ENCODE data around the gene ZFP36L2. TPM values are rescaled to one million over a fixed set of nuclear protein-coding genes. Genes with fewer than 3 reads are reported as not detected.
A peak's percentile ranks its signal among the peaks of the same experiment; 100 is the strongest.

The ZFP36L2 gene
- total and polyA plus RNA-seq, 9 of the 15 experiments (the other 6 are each of a cell fraction or from before 2014, with no cell fraction given): 4.1 to 60.6 (median 20.3) TPM

DNA sequence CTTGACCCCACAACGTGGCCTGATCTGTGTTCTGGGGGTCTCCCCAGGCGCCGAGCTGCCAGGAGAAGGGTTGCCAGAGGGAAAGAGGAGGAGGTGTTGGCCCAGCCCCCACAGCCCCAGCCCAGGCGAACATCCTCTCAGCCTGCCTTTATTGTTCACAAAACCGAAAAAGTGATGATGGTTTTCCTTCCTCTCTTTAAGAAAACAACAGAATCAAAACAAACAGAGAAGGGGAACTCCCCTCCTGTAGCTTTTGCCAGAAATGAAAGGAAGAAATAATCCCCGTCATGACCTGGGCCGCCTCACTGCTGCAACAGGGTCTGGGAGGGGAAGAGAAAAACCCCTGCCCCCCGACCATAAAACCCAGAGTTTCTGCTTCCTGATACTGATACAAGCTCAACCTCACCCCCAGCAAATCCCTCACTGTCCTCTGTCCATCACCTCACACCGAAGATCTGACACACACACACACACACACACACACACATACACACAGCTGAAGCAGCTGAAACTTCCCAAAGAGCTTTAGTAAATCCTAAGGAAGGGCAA is 52.0 kb downstream of the ZFP36L2 start (continued):
- TF ChIP-seq ELK3 (CRISPR knock-in tag; IDR thresholded peaks at IDR 0.05): no peak
- TF ChIP-seq OTX1 (CRISPR knock-in tag; IDR thresholded peaks at IDR 0.05): 0 out of 2 replicates have a peak, but pooled peaks have one; percentile 62
- TF ChIP-seq ZFP30 (CRISPR knock-in tag; IDR thresholded peaks at IDR 0.05; ENCODE audit: borderline replicate concordance): no peak
- no peak for TF ChIP-seq TAF7 (tag; IDR thresholded peaks at IDR 0.05)
- TF ChIP-seq, protein P1, sequence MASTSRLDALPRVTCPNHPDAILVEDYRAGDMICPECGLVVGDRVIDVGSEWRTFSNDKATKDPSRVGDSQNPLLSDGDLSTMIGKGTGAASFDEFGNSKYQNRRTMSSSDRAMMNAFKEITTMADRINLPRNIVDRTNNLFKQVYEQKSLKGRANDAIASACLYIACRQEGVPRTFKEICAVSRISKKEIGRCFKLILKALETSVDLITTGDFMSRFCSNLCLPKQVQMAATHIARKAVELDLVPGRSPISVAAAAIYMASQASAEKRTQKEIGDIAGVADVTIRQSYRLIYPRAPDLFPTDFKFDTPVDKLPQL (IDR thresholded peaks at IDR 0.05; ENCODE audit: extremely low read depth, insufficient read length): no peak
- TF ChIP-seq, protein P2, sequence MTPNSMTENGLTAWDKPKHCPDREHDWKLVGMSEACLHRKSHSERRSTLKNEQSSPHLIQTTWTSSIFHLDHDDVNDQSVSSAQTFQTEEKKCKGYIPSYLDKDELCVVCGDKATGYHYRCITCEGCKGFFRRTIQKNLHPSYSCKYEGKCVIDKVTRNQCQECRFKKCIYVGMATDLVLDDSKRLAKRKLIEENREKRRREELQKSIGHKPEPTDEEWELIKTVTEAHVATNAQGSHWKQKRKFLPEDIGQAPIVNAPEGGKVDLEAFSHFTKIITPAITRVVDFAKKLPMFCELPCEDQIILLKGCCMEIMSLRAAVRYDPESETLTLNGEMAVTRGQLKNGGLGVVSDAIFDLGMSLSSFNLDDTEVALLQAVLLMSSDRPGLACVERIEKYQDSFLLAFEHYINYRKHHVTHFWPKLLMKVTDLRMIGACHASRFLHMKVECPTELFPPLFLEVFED (CRISPR knock-in tag; conservative IDR thresholded peaks at IDR 0.05): peak; percentile 62; the same call in 1 of the 2 replicates
- peak; percentile 51; the same call in 1 of the 2 replicates for TF ChIP-seq SMARCA4 (IDR thresholded peaks at IDR 0.05)
- no peak for TF ChIP-seq ZKSCAN8 (CRISPR knock-in tag; IDR thresholded peaks at IDR 0.05)
- TF ChIP-seq LEF1 (IDR thresholded peaks at IDR 0.05): no peak
- TF ChIP-seq, protein P3, sequence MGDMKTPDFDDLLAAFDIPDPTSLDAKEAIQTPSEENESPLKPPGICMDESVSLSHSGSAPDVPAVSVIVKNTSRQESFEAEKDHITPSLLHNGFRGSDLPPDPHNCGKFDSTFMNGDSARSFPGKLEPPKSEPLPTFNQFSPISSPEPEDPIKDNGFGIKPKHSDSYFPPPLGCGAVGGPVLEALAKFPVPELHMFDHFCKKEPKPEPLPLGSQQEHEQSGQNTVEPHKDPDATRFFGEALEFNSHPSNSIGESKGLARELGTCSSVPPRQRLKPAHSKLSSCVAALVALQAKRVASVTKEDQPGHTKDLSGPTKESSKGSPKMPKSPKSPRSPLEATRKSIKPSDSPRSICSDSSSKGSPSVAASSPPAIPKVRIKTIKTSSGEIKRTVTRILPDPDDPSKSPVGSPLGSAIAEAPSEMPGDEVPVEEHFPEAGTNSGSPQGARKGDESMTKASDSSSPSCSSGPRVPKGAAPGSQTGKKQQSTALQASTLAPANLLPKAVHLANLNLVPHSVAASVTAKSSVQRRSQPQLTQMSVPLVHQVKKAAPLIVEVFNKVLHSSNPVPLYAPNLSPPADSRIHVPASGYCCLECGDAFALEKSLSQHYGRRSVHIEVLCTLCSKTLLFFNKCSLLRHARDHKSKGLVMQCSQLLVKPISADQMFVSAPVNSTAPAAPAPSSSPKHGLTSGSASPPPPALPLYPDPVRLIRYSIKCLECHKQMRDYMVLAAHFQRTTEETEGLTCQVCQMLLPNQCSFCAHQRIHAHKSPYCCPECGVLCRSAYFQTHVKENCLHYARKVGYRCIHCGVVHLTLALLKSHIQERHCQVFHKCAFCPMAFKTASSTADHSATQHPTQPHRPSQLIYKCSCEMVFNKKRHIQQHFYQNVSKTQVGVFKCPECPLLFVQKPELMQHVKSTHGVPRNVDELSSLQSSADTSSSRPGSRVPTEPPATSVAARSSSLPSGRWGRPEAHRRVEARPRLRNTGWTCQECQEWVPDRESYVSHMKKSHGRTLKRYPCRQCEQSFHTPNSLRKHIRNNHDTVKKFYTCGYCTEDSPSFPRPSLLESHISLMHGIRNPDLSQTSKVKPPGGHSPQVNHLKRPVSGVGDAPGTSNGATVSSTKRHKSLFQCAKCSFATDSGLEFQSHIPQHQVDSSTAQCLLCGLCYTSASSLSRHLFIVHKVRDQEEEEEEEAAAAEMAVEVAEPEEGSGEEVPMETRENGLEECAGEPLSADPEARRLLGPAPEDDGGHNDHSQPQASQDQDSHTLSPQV (IDR thresholded peaks at IDR 0.05): peak; percentile 24; the same call in 1 of the 2 replicates
- TF ChIP-seq ZBTB26 (CRISPR knock-in tag; IDR thresholded peaks at IDR 0.05): peak; percentile 72; the same call in 1 of the 2 replicates
- no peak for TF ChIP-seq SETDB1 (IDR thresholded peaks at IDR 0.05; ENCODE audit: low read length)
- TF ChIP-seq PRMT5 (CRISPR knock-in tag; IDR thresholded peaks at IDR 0.05): no peak
- no peak; the same call in 1 of the 2 replicates for TF ChIP-seq HINFP (tag; conservative IDR thresholded peaks at IDR 0.05; ENCODE audit: low read depth)
- TF ChIP-seq ZNF589 (CRISPR knock-in tag; IDR thresholded peaks at IDR 0.05; ENCODE audit: low read depth): no peak
- TF ChIP-seq SAP30 (IDR thresholded peaks at IDR 0.05; ENCODE audit: borderline replicate concordance, insufficient read depth, low read depth, low read length, poor library complexity, severe bottlenecking): no peak

Measured in K562 (cell line).